ENCODE data around the gene BACH2.

BACH2 gene

DNA sequence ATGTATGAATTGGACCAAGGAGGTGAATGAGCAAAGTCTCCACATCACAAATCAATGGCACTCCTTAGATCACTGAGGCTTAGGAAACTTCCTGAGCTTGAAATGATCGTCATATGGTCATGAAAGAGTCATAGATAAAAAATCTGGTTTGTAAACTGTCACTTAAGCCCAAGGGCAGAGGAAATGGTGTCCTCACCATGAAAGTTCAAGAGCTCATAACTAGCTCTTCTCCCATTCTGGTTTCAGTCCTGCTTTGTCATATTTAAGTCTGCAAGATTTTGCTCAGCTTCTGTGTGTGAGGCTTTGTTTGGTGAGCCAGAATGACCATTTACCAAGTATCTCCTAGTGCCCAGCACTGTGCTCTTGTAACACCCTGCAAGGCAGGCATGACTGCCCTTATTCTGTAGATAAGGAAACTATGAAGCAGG, 341.9 kb downstream of the BACH2 start:
- DNase-seq: no peak

DNA sequence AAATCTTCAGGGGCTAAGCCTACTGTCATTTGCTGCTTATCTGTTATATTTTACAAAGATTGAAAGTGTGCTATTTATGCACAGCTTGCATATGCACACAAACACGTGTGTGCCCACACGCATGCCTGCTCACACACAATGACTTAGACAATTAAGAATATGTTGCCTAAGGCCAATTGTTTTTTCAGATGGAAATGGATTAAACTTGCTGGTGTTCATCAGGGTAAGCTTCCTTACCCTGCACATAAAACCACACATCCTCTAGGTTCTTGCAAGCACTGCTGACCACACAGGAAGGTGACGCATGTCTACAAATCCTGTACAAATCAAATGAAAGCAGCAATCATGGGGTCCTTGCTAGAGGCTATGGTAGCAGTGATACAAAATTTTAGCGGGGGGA, 344.0 kb downstream of the BACH2 start:
- DNase-seq: peak; percentile 49

DNA sequence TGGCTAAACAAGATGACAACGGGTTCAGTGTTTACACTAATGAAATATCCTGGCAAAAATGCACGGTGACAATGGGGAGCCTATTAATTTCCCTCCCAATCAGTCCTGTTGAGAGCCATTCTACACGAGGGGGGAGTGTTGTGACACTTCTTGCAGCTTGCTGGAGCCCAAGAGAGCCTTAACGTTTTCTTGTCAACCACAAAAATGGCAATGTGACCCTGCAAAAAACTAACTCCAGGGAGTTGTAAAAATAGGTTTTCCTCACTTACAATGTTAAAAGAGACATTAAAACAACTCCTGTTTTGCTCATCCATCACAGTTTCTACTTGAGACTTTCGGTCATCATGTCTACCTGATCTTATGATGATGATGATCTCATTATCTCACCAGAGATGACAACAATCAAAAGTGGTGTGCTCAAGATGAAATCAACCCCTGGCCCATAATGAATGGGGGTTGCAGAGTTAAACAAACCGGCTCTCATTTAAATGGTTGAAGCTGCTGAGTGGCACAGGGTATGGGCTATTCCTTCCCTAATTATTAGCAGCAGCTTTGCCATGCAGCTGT, 344.5 kb downstream of the BACH2 start:
- DNase-seq: no peak

DNA sequence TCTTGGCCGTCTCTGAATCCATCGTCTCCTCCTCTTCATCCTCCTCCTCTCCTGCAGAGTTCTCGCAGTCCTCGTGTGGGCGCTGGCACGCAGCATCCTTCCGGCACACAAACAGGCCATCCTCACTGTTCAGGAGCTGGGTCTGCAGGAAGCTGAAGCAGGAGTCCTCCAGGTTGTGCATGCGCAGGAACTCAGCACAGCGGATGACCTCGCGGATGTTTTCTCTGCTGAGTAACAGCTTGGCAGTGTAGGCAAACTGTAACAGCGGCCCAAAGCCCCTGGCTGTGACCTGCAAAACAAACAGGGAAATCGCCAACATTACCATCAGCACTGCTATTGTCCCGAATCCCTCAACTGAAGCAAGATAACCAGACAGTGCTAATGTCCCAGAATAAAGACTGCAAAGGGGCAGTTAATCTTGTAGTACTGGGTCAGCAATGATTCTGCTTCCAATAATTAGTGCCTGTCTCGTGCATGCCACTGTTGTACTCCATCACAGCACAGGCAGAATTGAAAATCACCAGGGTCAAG, 345.0 kb downstream of the BACH2 start:
- no peak for DNase-seq

DNA sequence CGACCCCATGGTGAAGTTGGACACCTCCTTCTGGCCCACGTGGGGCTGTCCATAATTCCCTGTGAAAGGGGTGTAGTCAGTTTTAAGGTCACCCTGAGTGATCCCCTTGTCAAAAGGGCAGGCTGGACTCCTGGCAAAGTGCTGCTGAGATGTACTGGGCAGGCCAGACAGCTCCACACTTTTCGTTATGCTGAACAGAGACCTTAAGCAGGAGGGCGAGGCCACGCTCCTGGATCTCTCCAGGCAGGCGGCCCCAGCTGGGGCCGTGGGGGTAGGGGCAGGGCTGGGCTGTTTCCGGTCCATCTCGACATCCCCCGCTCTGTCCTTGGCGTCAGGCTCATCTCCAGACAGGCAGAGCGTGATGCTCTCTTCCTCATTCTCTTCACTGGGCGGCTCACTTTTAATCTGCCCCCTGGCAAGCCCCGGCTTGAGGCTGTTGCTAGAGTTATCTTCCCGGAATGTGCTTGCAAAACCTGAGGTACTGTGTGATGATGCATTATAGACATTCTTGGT, 345.7 kb downstream of the BACH2 start:
- no peak for DNase-seq

DNA sequence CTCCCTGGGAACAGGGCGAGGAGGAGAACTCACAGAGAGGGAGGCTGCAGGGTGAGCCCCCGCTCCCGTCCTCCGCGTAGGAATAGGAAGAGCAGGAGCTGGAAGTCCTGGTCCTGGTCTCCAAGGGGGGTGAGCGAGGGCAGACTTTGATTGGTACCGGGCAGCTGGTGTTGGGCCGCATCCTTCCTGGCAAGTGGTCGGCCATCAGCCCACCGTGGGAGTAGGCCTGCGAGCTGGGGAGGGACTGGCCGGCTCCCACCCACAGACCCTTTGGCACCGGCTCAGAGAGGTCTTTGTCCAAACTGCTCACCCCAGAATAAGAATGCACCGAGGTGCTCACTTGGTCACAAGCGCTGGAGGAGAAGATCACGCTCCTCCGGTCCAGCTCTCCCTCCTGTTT, 346.2 kb downstream of the BACH2 start:
- DNase-seq: no peak

DNA sequence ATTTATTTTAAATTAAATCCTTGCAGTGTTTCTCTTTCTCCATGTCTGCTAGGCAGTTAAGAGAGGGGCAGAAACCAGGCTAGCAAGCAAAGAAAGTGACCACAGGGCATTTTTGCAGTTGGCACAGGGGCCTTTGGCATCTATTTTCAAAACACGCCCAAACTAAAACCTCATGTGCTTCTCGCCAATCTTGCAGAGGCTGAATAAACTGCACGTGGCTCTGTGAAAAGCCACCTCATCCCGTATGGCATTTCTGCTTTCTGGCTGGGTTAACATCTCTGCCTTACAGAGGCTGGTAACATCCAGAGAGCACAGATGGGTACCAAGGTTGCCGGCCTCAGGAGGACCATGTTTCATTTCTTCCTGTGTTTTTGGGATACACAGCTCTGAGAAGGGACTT, 347.8 kb downstream of the BACH2 start:
- no peak for DNase-seq

DNA sequence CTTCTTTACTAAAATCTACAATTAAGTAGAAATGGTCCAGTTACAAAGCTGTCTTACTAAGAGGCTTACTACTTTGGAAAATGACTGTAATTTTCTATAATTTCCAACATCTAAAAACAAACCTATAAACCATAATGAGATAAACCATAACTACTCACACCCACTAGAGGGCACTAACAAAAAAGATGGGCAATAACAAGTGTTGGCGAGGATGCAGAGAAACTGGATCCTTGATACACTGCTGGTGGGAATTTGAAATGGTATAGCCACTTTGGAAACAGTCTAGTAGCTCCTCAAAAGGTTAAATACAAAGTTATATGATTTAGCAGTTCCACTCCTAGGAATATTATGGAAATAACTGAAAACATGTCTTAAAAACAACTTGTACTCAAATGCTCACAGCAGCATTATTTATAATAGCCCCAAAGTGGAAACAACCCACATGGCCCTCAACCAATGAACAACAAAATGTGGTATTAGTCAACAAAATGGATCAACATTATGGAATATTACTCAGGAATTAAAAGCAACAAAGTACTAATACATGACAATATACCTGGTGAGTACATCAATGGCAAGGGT, 351.7 kb downstream of the BACH2 start:
- no peak for DNase-seq

DNA sequence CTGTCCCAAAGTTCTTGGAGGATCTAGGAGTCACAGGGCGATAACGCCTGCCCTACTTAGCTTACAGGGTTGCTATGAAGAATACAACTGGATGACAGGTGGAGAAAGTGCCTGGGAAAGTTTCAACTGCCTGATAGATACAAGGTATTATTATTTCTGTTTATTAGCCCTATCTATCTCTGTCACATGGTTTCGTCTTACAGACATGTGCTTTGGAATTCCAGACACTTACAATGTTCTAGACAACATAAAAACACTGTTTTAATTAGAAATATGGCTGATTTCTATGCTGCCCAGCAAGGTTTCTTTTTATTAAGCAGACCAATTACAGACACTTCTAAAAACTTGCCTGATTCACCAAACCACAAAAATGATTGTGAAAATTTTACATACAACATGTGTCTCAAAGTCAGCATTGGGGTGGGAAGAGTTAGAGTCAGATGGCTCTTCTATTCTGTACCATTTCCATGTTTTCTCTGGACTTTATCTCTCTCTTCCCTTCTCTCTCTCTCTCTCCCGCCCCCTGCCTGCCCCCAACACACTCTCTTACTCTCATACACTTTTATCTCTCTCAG, 352.4 kb downstream of the BACH2 start:
- DNase-seq: no peak

DNA sequence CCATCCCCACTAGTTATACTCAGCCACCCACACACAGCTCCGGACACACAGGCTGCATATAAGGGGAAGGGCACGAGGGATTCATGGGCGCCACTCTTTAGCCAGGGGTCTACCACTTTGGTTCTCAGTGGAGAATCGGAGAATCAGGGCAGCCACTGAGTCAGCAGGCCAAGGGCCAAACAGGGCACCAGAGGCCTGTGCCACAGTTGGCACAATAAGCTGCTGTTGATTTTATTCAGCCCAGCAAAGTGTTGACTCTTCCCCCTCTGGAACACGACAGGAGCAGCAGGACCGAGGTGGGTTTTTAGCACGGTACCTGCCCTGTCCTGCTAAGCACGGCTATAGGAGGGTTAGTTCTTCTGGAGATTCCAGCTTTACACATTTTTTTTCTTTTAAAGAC, 354.0 kb downstream of the BACH2 start:
- DNase-seq: no peak

DNA sequence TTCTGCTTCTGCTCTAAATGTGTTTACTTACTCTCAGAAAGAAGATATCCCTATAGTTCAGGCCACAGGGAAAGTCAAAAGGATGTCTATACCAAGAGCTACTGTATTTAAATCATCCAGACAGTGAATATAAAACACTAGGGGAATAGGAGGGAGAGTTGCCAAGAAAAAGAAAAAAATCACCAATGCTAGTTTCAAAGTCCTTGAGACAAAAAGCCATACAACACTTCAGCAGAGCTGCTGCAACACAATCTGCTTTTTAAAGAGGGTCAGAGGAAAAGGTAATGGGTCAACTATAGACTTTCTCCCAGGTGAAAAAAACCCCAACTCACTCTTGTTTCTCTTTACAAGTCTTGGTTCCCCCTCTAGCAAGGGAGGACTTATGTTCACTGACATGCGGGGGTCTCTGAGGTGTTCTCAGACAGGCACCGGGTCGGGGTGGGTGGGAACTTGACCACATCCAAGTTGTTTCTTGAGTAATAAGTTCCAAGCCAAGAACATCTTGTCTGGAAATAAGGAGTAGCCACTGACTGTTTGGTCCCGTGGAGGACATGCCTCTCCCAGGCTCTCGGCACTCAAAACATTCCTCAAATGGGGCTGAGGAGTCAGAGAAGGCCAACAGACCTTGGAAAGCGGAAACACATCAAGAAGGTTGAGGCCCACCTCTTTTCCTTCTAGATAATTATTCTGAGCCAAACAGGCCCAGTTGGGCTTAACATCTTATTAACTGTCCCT, 354.7 kb downstream of the BACH2 start:
- DNase-seq: no peak

DNA sequence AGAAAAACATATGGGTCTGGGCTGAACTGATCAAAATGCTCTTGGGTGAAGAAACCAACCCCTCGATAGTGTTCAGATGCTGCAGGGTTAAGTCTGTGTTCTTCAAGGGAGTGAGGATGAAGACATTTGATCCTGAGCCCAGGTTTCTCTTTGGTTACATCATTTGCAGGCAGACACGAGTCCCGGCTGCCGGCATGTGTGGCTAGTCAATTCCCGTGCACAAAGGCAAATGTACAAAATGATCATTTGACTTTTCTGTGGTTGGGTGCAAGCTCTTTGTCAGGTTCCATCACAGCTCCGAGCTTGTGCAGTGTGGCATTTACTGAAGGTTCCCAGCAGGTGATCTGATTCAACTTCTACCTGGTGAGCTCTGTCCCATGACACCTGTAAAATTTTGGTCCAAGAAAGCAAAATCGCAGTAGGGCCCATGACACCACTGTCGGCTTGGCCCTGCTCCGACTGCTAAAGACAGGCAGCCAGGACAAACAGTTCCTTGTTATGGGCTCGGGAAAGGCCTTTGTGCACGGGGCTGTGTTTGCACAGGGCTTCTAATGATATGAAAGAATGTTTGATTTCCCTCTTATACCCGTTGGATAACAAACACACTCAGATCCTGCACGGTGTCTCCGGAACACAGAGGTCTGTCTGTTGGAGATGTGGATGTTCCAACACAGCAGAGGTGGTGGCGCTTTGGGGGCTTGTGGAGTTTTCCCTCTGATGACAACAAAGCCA, 355.4 kb downstream of the BACH2 start:
- no peak for DNase-seq

DNA sequence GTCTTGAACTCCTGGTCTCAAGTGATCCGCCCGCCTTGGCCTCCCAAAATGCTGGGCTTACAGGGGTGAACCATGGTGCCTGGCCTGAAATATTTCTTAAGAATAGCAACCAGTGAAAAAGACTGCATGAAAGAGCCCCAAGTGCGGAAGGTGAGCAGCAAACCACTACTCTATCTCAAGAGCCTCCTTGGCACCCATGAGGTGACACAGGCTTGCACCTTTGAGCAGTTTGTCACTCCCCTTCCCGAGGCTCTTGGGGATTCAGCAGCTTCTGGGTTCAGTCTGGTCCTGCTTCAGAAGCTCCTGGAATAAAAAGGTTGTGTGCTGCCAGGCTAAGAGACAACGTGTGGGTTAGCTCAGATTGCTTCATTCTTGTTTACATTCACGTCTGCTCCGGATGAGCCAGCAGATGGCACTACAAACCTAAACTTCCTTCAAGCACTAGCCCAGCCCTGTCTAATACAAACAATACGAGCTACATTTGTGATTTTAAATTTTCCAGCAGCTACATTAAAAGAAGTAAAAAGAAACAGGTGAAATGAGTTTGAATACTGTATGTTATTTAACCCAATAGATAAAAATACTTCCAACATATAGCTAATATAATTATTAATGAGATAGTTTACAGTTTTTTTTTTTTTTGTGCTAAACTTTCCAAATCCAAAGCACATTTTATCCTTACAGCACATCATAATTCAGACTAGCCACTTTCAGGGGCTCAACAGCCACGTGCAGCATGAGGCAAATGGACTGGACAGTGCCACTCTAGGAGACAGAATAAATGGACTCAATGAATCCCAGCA, 356.2 kb downstream of the BACH2 start:
- DNase-seq: peak; percentile 35

DNA sequence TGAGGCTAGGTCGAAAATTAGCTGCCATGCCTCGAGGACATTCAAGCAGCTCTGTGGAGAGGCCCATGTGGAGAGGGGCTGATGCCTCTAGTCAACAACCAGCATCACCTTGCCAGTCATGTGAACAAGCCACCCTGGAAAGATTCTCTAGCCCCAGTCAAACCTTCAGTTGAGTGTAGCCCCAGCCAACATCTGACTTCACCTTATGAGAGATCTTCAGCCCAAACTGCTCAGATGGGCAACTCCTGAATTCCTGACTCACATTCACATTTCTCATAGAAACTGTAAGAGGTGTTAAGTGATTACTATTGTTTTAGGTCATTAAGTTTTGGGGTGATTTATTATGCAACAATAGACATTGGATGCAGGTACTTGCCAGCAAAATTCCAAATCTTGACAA, 357.5 kb downstream of the BACH2 start:
- no peak for DNase-seq

DNA sequence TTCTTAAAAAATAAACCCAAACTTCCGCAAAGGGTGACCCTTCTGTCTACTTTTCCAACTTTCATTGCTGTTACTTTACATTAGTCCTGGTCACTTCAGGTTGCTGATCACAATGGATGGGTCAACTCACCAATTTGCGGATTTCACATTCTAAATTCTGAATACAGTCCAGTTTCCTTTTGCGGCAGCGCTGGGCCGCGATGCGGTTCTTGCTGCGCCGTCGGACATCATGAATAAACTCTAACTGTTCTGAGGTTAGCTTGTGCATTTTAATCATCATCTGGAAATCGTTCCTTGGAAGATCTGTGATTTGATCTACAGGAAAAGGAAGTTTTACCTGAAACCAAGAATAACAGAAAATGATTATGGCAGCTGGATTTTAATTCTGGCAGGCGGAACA, 358.6 kb downstream of the BACH2 start:
- no peak for DNase-seq

DNA sequence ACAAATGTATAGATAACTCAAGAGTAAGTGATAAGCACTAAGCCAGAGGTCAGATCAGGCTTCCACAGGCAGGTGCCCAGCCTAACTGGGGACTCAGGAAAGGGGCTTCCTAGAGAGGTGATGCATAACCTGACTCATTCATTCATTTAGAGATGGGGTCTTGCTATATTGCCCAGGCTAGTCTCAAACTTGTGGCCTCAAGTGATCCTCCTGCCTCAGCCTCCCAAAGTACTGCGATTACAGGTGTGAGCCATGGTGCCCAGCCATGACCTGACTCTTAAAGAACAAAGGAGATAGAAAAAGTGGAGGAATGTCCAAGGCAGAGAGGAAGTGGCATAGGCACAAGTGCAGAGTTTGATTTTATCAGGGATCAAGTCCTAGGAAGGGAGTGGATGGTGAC, 360.5 kb downstream of the BACH2 start:
- DNase-seq: no peak

DNA sequence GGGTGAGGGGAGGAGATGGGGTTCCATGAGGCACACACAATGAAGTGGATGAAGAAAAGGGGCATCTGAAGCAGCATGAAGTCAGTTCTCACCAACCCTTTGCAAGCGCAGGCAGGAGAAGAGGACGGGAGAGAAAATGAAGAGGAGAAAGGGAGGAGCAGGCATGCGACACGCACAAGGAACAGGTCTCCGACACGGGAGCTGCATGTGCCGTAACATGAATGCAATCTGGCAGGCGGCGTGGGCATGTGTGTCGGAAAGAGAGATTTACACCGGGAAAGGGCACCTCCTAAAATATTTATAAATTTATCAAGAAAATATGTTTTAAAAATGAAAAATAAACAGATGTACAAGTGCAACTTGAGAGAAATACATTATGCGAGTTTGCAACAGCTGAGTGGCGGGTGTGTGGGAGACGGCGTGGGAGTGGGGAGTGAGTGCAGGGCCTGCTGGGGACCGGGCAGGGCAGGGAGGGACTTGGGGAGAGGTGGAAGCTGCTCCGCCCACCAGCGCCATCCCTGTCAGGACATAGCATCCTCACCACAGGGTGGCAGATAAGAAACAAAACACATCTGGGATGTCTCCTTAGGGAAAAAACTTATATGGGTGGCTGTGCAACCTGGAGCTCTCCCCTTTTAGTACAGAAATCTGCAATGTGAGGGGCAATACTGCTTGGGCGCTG, 361.8 kb downstream of the BACH2 start:
- DNase-seq: no peak

DNA sequence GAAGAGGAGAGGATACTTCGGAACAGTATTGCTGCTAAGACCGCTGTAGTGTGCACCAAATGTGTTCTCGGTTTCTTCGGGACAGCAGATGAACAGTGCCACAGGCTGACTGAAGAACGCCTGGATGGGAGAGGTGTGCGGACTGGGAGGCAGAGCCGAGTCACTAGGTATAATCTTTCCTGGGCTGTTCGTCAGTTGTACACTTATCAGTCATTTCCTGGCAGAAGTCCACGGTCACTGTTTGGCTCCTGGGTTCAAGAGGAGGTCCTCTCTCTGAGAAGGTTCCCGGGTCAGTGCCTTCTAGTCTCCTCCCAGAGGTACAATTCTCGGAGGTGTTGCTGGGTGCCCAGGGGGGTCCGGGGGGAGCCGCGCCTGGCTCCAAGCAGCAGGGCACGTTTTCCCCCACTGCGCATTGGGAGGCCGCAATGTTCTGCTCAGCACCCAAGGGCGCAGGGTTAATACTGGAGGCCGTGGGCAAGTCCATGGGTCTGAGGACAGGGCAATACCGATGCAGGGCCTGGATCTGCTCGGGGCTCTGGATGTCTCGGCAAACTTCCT, 364.3 kb downstream of the BACH2 start:
- no peak for DNase-seq

DNA sequence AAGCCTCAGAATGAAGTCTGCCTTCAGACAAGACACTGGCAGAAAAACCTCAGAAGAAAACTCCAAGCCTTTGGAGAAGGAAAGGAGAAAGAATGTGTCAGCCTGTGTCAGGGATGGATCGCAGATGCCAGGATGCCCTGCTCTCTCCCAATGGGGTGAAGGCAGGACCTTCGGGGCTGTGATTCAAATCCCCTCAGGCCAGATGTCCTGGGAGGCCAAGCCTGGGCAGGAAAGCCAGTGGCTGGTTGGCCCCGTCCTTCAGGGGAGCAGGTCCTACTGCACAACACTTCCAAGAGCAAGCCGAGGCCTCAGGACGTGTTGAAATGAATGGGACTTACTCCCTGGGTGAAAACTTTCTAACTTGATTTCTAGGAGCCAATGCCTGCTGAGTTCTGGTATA, 365.9 kb downstream of the BACH2 start:
- DNase-seq: no peak

DNA sequence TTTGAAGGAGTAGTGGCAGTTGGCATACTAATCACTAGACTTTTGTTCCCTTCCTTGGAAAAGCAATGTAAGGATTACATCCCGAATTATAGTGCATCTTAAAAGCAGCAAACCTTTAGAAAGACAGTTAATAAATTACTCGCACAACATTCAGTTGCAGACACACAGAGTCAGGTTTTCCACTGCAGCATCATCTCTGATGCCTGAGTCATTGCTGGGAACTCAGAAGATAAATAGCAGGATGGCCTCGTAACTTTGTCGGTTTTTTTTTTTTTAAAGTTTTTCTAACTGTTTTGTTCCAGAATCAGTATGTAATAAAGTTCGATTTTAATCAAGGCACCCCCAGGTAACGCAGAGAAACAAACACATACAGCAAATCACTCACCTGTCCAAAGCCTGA, 368.0 kb downstream of the BACH2 start:
- DNase-seq: no peak

Measured in GDM1 (cell line).